Loucy (cell line): Measurements from ENCODE around the gene MRPL50.

Experiments used
- H2AFZ ChIP-seq: fragments of 200-600 bp; sonication (generic); 2 replicates; pipeline ENCODE4 v1.6.0; 2016; ENCODE audit warnings: antibody characterized with exemption, mild to moderate bottlenecking, low read length, moderate library complexity
- H3F3A ChIP-seq: fragments of 200-600 bp; 2 replicates; pipeline ENCODE4 v1.6.0; 2016; ENCODE audit warnings: antibody characterized with exemption, low read depth, mild to moderate bottlenecking
- H3K27me3 ChIP-seq: fragments of 200-600 bp; sonication (generic); 2 replicates; pipeline ENCODE4 v1.6.1; 2014; ENCODE audit warnings: low read length, mild to moderate bottlenecking; ENCODE audit not compliant: insufficient read depth, poor library complexity, severe bottlenecking
- H3K36me3 ChIP-seq: fragments of 200-600 bp; sonication (generic); 2 replicates; pipeline ENCODE4 v1.6.1; 2016; ENCODE audit warnings: low read length; ENCODE audit not compliant: insufficient read depth
- H3K4me1 ChIP-seq: fragments of 200-600 bp; sonication (generic); 2 replicates; pipeline ENCODE4 v1.5.1; 2014; ENCODE audit warnings: low read length, mild to moderate bottlenecking; ENCODE audit not compliant: insufficient read depth, poor library complexity, severe bottlenecking
- H3K4me2 ChIP-seq: fragments of 200-600 bp; sonication (generic); 2 replicates; pipeline ENCODE4 v1.6.0; 2014; ENCODE audit warnings: antibody characterized with exemption, low read length, low read depth, mild to moderate bottlenecking; ENCODE audit not compliant: poor library complexity, severe bottlenecking
- H3K4me3 ChIP-seq: fragments of 200-600 bp; sonication (generic); 2 replicates; pipeline ENCODE4 v1.5.1; 2014; ENCODE audit warnings: low read length, mild to moderate bottlenecking, mixed read lengths; ENCODE audit not compliant: poor library complexity, severe bottlenecking
- H3K79me2 ChIP-seq: fragments of 200-600 bp; sonication (generic); 2 replicates; pipeline ENCODE4 v1.6.1; 2014; ENCODE audit warnings: low read length; ENCODE audit not compliant: insufficient read depth
- H3K9ac ChIP-seq: fragments of 200-600 bp; sonication (generic); 2 replicates; pipeline ENCODE4 v1.6.0; 2014; ENCODE audit warnings: mild to moderate bottlenecking, low read depth, low read length, moderate library complexity; ENCODE audit not compliant: poor library complexity, severe bottlenecking
- H3K9me2 ChIP-seq: fragments of 200-600 bp; sonication (generic); replicated peaks from 2 replicates; pipeline ENCODE4 v1.6.1; 2016; ENCODE audit warnings: low read depth, low read length, mixed read lengths
- H3K9me3 ChIP-seq: fragments of 200-600 bp; sonication (generic); 2 replicates; pipeline ENCODE4 v1.6.1; 2014; ENCODE audit warnings: mild to moderate bottlenecking, antibody characterized with exemption, low read length, low read depth; ENCODE audit not compliant: insufficient read depth
- H4K20me1 ChIP-seq: fragments of 200-600 bp; sonication (generic); 2 replicates; pipeline ENCODE4 v1.6.0; 2014; ENCODE audit warnings: antibody characterized with exemption, low read length, mild to moderate bottlenecking; ENCODE audit not compliant: insufficient read depth, poor library complexity, severe bottlenecking
- CTCF ChIP-seq: fragments of 200-600 bp; sonication (generic); conservative IDR thresholded peaks from 2 replicates; pipeline ENCODE4 v1.5.1; 2014; ENCODE audit warnings: mild to moderate bottlenecking, antibody characterized with exemption, low read length
- EZH2phosphoT487 ChIP-seq: fragments of 200-600 bp; IDR thresholded peaks from 2 replicates; pipeline ENCODE4 v1.6.1; 2018; ENCODE audit warnings: antibody characterized with exemption, mild to moderate bottlenecking, moderate library complexity, borderline replicate concordance

The MRPL50 gene

DNA sequence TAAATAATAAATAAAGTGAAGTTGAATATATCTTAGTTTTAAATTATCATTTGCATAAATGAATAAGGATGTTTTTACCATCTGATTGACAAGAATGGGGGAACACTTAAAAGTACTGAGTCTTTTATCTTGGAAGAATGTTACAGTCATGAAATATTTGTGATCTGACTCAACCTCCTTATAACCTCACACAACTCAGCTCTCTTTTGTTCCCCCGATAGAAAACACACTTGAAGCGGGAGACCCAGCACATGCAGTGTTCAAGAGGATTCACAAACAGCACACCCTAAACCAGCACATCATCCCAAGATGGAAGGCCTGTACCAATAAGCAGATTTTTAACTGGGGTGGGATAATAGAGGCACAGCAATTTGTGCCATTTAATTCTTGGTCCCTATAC is 29.1 kb downstream of the MRPL50 start:
- H3K9ac ChIP-seq: no peak overlapping the region
- H3K4me1 ChIP-seq: no peaks in the 10 kb centered on the region
- no peaks in the 10 kb centered on the region for H4K20me1 ChIP-seq
- no peak overlapping the region for H3K4me3 ChIP-seq
- H3K4me2 ChIP-seq: no peak overlapping the region
- H2AFZ ChIP-seq: no peak overlapping the region
- H3F3A ChIP-seq: no peaks in the 10 kb centered on the region
- H3K36me3 ChIP-seq: no peaks in the 10 kb centered on the region
- no peaks in the 10 kb centered on the region for H3K9me3 ChIP-seq
- H3K27me3 ChIP-seq: peaks cover 4% of the 10 kb centered on the region
- no peaks in the 10 kb centered on the region for H3K9me2 ChIP-seq
- H3K79me2 ChIP-seq: no peaks in the 10 kb centered on the region
- no peak for TF ChIP-seq EZH2phosphoT487
- TF ChIP-seq CTCF: no peak

DNA sequence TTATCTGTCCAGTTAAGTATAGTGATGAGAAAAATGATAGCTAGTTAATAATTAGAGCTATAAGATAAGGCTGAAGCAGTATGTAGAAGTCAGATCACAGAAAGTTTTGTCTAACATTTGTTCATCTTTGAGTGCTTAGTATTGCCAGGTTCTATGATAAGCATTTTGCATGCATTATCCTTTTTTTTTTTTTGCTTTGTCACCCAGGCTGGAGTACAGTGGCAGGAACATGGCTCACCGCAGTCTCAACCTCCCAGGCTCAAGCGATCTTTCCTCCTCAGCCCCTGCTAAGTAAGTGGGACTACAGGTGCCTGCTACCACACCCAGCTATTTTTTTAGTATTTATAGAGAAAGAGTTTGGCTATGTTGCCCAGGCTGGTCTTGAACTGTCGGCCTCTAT is 31.1 kb downstream of the MRPL50 start:
- H4K20me1 ChIP-seq: no peaks in the 10 kb centered on the region
- no peaks in the 10 kb centered on the region for H3K4me1 ChIP-seq
- TF ChIP-seq CTCF: no peak
- no peak for TF ChIP-seq EZH2phosphoT487
- H2AFZ ChIP-seq: no peak overlapping the region
- no peak overlapping the region for H3K9ac ChIP-seq
- H3K36me3 ChIP-seq: no peaks in the 10 kb centered on the region
- peaks cover 4% of the 10 kb centered on the region for H3K27me3 ChIP-seq
- H3K9me2 ChIP-seq: no peaks in the 10 kb centered on the region
- no peaks in the 10 kb centered on the region for H3K79me2 ChIP-seq
- no peaks in the 10 kb centered on the region for H3K9me3 ChIP-seq
- no peak overlapping the region for H3K4me3 ChIP-seq
- H3K4me2 ChIP-seq: no peak overlapping the region
- H3F3A ChIP-seq: no peaks in the 10 kb centered on the region

DNA sequence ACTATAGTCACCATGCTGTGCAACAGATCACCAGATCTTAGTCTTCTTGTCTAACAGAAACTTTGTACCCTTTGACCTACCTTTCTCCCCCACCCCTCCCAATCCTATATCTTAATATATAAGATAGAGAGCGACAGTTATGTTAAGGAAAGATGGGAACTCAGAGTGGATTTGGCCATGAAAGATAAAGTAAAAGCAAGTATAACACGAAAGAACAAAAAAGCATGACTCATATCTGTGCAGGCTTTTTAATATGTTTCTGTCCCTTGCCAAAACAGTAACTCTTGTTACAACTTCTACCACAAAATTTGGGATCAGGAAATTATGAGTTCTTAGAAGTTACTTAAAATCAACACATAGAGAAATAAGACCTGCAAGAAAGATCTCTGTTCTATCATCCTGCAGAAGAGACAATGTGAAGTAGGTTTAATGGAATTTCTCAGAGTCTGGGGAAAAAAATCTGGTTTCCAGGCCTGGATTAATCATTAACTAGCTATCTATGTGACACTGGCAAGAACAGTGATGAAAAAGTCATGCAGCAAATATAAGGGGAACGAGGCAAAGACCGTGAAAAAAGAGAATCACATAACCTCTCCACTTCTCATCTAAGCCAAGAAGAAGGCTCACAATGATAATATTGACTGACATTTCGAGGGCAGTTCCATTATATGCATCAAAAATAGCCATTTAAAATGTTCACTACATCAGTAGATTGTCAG is 32.2 kb downstream of the MRPL50 start:
- H4K20me1 ChIP-seq: no peaks in the 10 kb centered on the region
- H3K4me1 ChIP-seq: no peaks in the 10 kb centered on the region
- no peak overlapping the region for H3K4me3 ChIP-seq

More for the DNA sequence above, 32.2 kb downstream of the MRPL50 start:
- Histone ChIP-seq H3K36me3 (no peaks in the 10 kb centered on the region), H3F3A (no peaks in the 10 kb centered on the region), H3K4me2 (no peak overlapping the region), H3K9me2 (no peaks in the 10 kb centered on the region), H3K9ac (no peak overlapping the region), H2AFZ (no peak overlapping the region), H3K27me3 (peaks cover 4% of the 10 kb centered on the region), H3K9me3 (no peaks in the 10 kb centered on the region), H3K79me2 (no peaks in the 10 kb centered on the region)
- TF ChIP-seq CTCF: no peak
- no peak for TF ChIP-seq EZH2phosphoT487
